ENCODE results near the gene INPP1. TPM values are rescaled to one million over a fixed set of nuclear protein-coding genes. Genes with fewer than 3 reads are reported as not detected.

INPP1 gene
- total and polyA plus RNA-seq, 2 of the 8 experiments (the other 6 are each of a cell fraction or from before 2014, with no cell fraction given), result 0.88 to 3.0 TPM

GRCh38 chr2:190405070-190405469 lies 61.7 kb downstream of the INPP1 start:
- no peak overlapping the region for H3K4me3 ChIP-seq (ENCODE audit: extremely low read depth in 1 of 4, insufficient read depth in 2 of 4, low read depth in 3 of 4, low read length in 4 of 4)
- H3K56ac ChIP-seq (replicated peaks; ENCODE audit: insufficient read length, low read depth, low read length), result no peak overlapping the region
- no peak overlapping the region for H3K4me2 ChIP-seq (ENCODE audit: insufficient read depth in 1 of 2, low read depth in 2 of 2, low read length in 2 of 2)
- peaks cover 3 to 4% (median 4%) of the 10 kb centered on the region in 4 experiments; a peak in 6 of 7 replicates for H3K4me1 ChIP-seq (replicated peaks in 1 of 4; ENCODE audit: control insufficient read depth in 3 of 4, insufficient read depth in 4 of 4, low read length in 3 of 4)
- H3K23ac ChIP-seq (ENCODE audit: insufficient read length), result no peak overlapping the region
- WGBS, 2 experiments (ENCODE audit: extremely low coverage in 1 of 2, insufficient coverage in 1 of 2, insufficient read length in 1 of 2, insufficient replicate concordance in 2 of 2, low coverage in 1 of 2, low lambda C conversion rate in 2 of 2, missing lambda C conversion rate in 1 of 2), result 92% methylated on average over 3 of the region's 3 CpGs; no CpG with 5 or more reads in 1 of the 2 experiments
- no peak overlapping the region for H4K5ac ChIP-seq (ENCODE audit: insufficient read length, low read depth, low read length)
- no peak overlapping the region for H3K14ac ChIP-seq (ENCODE audit: insufficient read length)
- no peaks in the 10 kb centered on the region for H3K36me3 ChIP-seq (ENCODE audit: control insufficient read depth in 2 of 4, insufficient read depth in 4 of 4, low read length in 3 of 4)
- H2AK5ac ChIP-seq (ENCODE audit: low read depth, low read length), result no peak overlapping the region
- DNase-seq (ENCODE audit: low read depth in 1 of 2, low spot score in 2 of 2) (no peak), FAIRE-seq (no peak)
- H2BK5ac ChIP-seq (ENCODE audit: low read depth, low read length), result no peak overlapping the region
- H2BK15ac ChIP-seq (ENCODE audit: low read length), result no peak overlapping the region
- POLR2A ChIA-PET (ENCODE audit: partially characterized antibody), result no interaction called here
- H3K9me3 ChIP-seq (ENCODE audit: insufficient read depth in 2 of 2, low read depth in 1 of 2, low read length in 1 of 2), result no peaks in the 10 kb centered on the region
- H3K9ac ChIP-seq (replicated peaks in 1 of 4; ENCODE audit: extremely low read depth in 1 of 4, low read depth in 3 of 4, low read length in 3 of 4), result no peak overlapping the region
- CTCF ChIA-PET (ENCODE audit: partially characterized antibody), result no interaction called here
- no peaks in the 10 kb centered on the region for H3K79me2 ChIP-seq (ENCODE audit: control insufficient read depth in 1 of 2, insufficient read depth in 2 of 2, low read length in 2 of 2)
- no peaks in the 10 kb centered on the region for H4K20me1 ChIP-seq (replicated peaks in 1 of 2; ENCODE audit: control insufficient read depth in 1 of 2, insufficient read depth in 2 of 2, low read length in 2 of 2)
- no peak overlapping the region for H2BK12ac ChIP-seq (ENCODE audit: low read depth, low read length)
- H3K23me2 ChIP-seq (ENCODE audit: low read depth, low read length), result peaks cover 11% of the 10 kb centered on the region; the same call in 1 of the 2 replicates
- H4K91ac ChIP-seq (replicated peaks; ENCODE audit: insufficient read length, low read length), result no peak overlapping the region
- H2AFZ ChIP-seq (ENCODE audit: low read length), result no peak overlapping the region
- no peak overlapping the region for H3K4ac ChIP-seq (replicated peaks; ENCODE audit: insufficient read length, low read depth, low read length)
- H3K18ac ChIP-seq (ENCODE audit: extremely low read depth, low read length), result no peak overlapping the region
- no peak overlapping the region for H2BK120ac ChIP-seq (replicated peaks; ENCODE audit: low read depth, low read length)
- H3K79me1 ChIP-seq (ENCODE audit: low read depth, low read length), result no peaks in the 10 kb centered on the region
- no peak overlapping the region for H3K27ac ChIP-seq (ENCODE audit: low read depth, low read length)
- H4K8ac ChIP-seq (ENCODE audit: extremely low read depth, insufficient read depth, low read length), result no peak overlapping the region
- H3K27me3 ChIP-seq (replicated peaks in 1 of 4; ENCODE audit: control insufficient read depth in 3 of 4, extremely low read depth in 1 of 4, insufficient read depth in 3 of 4, low read length in 3 of 4), result peaks cover 2 to 24% (median 20%) of the 10 kb centered on the region in 4 experiments
- no peak overlapping the region for H2BK20ac ChIP-seq (ENCODE audit: low read length)
- no peak for TF ChIP-seq RNF2 (IDR thresholded peaks at IDR 0.05; ENCODE audit: borderline replicate concordance, low read depth, low read length, missing control alignments, poor library complexity, severe bottlenecking)
- no peak for TF ChIP-seq TCF12 (IDR thresholded peaks at IDR 0.05; ENCODE audit: low read depth, low read length)
- no peak for TF ChIP-seq USF2 (IDR thresholded peaks at IDR 0.05; ENCODE audit: low read length)
- no peak for TF ChIP-seq POU5F1 (IDR thresholded peaks at IDR 0.05; ENCODE audit: low read depth, low read length)
- TF ChIP-seq TEAD4 (IDR thresholded peaks at IDR 0.05; ENCODE audit: low read depth, low read length), result no peak
- TF ChIP-seq ATF2 (IDR thresholded peaks at IDR 0.05; ENCODE audit: low read length), result no peak
- no peak for TF ChIP-seq POLR2A (IDR thresholded peaks at IDR 0.05; ENCODE audit: control extremely low read depth in 1 of 2, low read depth in 2 of 2, low read length in 2 of 2)
- no peak for TF ChIP-seq SIX5 (IDR thresholded peaks at IDR 0.05; ENCODE audit: low read depth, low read length)
- no peak for TF ChIP-seq MAX (IDR thresholded peaks at IDR 0.05)
- no peak for TF ChIP-seq SUZ12 (IDR thresholded peaks at IDR 0.05; ENCODE audit: low read length)

Data from H1 (cell line).